Adrenal gland (tissue), 12 donors: ENCODE results near the gene ITPKB. TPM values are rescaled to one million over a fixed set of nuclear protein-coding genes. Genes with fewer than 3 reads are reported as not detected.
A peak's percentile ranks its signal among the peaks of the same experiment; 100 is the strongest.

ENCODE experiments used
- DNase-seq, 7 donors: peaks; one replicate each; pipeline ENCODE4 v3.0.0-alpha.2; 2019 to 2020
- H3K27ac ChIP-seq, 5 donors: fragments of 200-600 bp; sonication (generic) in 4 of 5; 1 replicate in 3 of 5; 2 replicates in 2 of 5; pipeline versions ENCODE4 v1.5.1 to v1.8.0; 2016 to 2020; ENCODE audit warnings: mild to moderate bottlenecking in 1 of 5
- H3K27me3 ChIP-seq: fragments of 200-600 bp; 2 replicates; pipeline ENCODE4 v1.8.0; 2021
- H3K36me3 ChIP-seq, 2 donors: fragments of 200-600 bp; replicated peaks in 1 of 2; 1 replicate in 1 of 2; 2 replicates in 1 of 2; pipeline versions ENCODE4 v1.5.1 to v1.8.0; 2018 to 2022
- H3K4me1 ChIP-seq, 2 donors: fragments of 200-600 bp; replicated peaks in 1 of 2; 1 replicate in 1 of 2; 2 replicates in 1 of 2; pipeline versions ENCODE4 v1.5.1 to v1.8.0; 2018 to 2021
- H3K4me3 ChIP-seq, 4 donors: fragments of 200-600 bp; sonication (generic) in 3 of 4; one replicate each; pipeline ENCODE4 v1.5.1; 2016 to 2018
- H3K9me3 ChIP-seq, 3 donors: fragments of 200-600 bp; sonication (generic) in 1 of 3; replicated peaks in 1 of 3; 1 replicate in 2 of 3; 2 replicates in 1 of 3; pipeline versions ENCODE4 v1.5.1 to v1.8.0; 2016 to 2021
- POLR2A ChIP-seq, 2 donors: fragments of 450-650 bp; IDR thresholded peaks; one replicate each; pipeline ENCODE4 v1.6.1; 2017; ENCODE audit warnings: antibody characterized with exemption in 2 of 2, mild to moderate bottlenecking in 2 of 2, moderate library complexity in 1 of 2
- WGBS, 4 donors: extraction: QIAGEN DNeasy Blood & Tissue Kit in 2 of 4; methylation state at CpG; one replicate each; pipeline versions ENCODE4 v1.1.5 to v1.1.7; 2013 to 2017; 5-methylcytosine and 5-hydroxymethylcytosine counted together
- intact Hi-C, 2 donors: fragments of 100-400 bp; cut with DNase I; formaldehyde crosslinking; loops; one replicate each; pipeline versions ENCODE4 v1.14.1 to v1.15.0; 2022 to 2023
- polyA plus RNA-seq, 3 donors: library from polyadenylated mRNA; stranded (reverse); fragments of 200-250 nt in 2 of 3; fragments of 350-450 nt in 1 of 3; fragmentation: Illumina TruSeq in 1 of 3; extraction: RNeasy Lipid Tissue Mini Kit (QIAGEN cat#74804) in 1 of 3; gene quantifications; one replicate each; pipeline ENCODE4 v1.2.3, GENCODE V29; 2013 to 2014
- total RNA-seq, 9 donors: library from RNA; depleted of rRNA in 4 of 9; stranded (reverse); fragments of >200 nt in 4 of 9; fragments of 120-200 nt in 1 of 9; fragmentation: NEBNext Ultra II Directional in 1 of 9; extraction: Animal tissue kit (Norgen Biotek cat#: 25700) in 1 of 9; gene quantifications; one replicate each; pipeline versions ENCODE4 v1.1.0 to v1.2.4, GENCODE V29; 2013 to 2023
- TF ChIP-seq, protein P1 (sequence below), 6 experiments: fragments of 450-650 bp in 4 of 6; fragments of 200-600 bp in 2 of 6; sonication (generic) in 1 of 6; IDR thresholded peaks; 1 replicate in 5 of 6; 2 replicates in 1 of 6; pipeline versions ENCODE4 v1.5.1 to v1.8.0; 2016 to 2021; ENCODE audit warnings: antibody characterized with exemption in 6 of 6, mild to moderate bottlenecking in 2 of 6, moderate library complexity in 1 of 6
- donor health status: healthy with polysubstance abuse.
- donor health status: Bipolar disorder and iron deficiency.
- donor health status: DM: yes; HTN: yes; CAD: no.
- donor health status: DM: no; HTN: no; CAD: no.
- donor health status: DM: no; HTN: no; CAD: no.
- donor health status: DM: yes; HTN: yes; CAD: no.

Gene ITPKB
- total and polyA plus RNA-seq, 12 donors, result 2.3 to 22.7 (median 13.0) TPM

DNA sequence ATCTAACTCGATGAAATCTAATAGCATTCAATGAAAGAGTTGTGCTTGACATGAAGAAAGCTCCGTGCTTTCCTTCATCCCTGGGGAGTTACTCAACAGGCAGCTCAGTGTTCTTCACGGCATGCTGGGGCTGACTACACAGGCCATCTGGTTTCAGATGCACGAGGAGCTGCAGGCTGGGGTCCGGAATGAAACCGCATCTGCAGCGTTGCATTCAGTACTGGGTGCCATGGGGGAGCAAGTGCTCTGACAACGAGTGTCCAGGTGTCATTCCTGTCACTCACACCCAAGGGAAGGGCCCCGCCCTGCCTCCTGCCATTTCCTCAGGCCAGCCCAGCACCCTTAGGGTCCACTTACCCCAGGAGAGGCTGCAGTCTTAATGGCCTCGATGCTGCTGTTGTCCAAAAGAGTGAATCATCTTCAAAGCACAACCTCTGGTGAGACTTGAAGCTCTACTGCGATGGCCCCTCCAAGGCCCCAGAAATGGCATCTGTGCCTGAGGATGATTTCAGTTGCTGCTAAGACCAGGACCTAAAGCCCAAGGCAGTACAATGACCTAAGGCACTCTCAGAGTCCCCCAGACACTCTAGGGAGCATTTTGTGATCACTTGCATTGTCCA, 129.1 kb downstream of the ITPKB start:
- H3K4me1 ChIP-seq, result no peaks in the 10 kb centered on the region
- H3K27ac ChIP-seq, result no peak overlapping the region
- H3K36me3 ChIP-seq, result no peaks in the 10 kb centered on the region
- H3K27me3 ChIP-seq, result peaks cover 6% of the 10 kb centered on the region
- TF ChIP-seq, protein P1, sequence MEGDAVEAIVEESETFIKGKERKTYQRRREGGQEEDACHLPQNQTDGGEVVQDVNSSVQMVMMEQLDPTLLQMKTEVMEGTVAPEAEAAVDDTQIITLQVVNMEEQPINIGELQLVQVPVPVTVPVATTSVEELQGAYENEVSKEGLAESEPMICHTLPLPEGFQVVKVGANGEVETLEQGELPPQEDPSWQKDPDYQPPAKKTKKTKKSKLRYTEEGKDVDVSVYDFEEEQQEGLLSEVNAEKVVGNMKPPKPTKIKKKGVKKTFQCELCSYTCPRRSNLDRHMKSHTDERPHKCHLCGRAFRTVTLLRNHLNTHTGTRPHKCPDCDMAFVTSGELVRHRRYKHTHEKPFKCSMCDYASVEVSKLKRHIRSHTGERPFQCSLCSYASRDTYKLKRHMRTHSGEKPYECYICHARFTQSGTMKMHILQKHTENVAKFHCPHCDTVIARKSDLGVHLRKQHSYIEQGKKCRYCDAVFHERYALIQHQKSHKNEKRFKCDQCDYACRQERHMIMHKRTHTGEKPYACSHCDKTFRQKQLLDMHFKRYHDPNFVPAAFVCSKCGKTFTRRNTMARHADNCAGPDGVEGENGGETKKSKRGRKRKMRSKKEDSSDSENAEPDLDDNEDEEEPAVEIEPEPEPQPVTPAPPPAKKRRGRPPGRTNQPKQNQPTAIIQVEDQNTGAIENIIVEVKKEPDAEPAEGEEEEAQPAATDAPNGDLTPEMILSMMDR (IDR thresholded peaks at IDR 0.05), result no peak
- H3K4me3 ChIP-seq, result no peak overlapping the region
- WGBS, 4 donors, result 74 to 85% (median 79%) methylated on average over 6 to 11 of the region's 11 CpGs
- intact Hi-C loops, result loop anchor here (5.0 to 10.0 kb wide), 3 partner anchors 63 to 185 kb away; partner anchors contain the start of gene STUM (in 2 of the 2)
- no peak for DNase-seq
- H3K9me3 ChIP-seq, result no peaks in the 10 kb centered on the region

DNA sequence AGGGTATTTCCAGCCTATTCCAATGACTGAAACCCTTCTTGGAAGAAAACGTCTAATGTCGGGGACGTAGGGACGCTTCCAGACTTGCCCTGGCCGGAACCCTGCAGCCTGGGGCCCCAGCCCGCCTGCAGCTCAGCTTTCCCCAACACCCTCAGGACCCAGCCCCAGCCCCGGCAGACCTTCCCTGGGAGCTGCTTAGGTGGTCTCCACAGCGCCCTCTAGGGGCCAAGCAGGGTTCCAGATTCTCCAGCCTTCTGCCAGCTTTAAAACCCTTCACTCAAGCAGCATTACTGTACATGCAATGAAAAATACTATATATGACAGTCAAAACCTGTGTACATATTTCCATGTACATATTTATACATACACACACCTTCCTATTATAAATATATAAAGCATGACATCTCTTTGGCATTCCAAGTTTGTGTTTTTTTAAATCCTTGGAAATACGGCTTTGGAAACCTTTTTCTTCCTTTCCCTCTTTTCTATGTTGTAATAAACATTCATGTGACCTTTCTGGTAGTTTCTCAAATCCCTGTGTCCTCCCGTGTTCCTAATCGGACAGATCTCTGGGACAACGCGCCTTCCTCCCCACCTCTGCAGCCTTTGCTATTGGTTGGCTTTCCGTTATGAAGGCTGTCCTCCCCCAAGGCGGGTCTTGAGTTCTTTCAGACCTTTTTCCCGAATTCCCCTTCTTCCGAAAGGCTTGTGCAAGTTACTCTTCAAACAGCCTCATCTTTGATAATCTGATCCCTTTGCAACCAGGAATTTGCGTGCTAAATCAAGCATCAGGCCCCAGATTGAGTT, 130.2 kb downstream of the ITPKB start:
- Histone ChIP-seq H3K4me1 (no peaks in the 10 kb centered on the region), H3K4me3 (no peak overlapping the region), H3K27ac (no peak overlapping the region), H3K36me3 (no peaks in the 10 kb centered on the region), H3K27me3 (peaks cover 6% of the 10 kb centered on the region), H3K9me3 (no peaks in the 10 kb centered on the region)
- TF ChIP-seq, protein P1 (IDR thresholded peaks at IDR 0.05), result peak; percentile 52 to 85 (median 75)
- no peak for TF ChIP-seq POLR2A (IDR thresholded peaks at IDR 0.05)
- 47 to 58% (median 51%) methylated on average over 17 to 18 of the region's 18 CpGs for WGBS, 4 donors
- intact Hi-C loops, result loop anchor here (5.0 to 10.0 kb wide), 3 partner anchors 62 to 184 kb away; partner anchors contain the start of gene STUM (in 2 of the 2)
- DNase-seq, result peak; percentile 56 to 81 (median 72)

DNA sequence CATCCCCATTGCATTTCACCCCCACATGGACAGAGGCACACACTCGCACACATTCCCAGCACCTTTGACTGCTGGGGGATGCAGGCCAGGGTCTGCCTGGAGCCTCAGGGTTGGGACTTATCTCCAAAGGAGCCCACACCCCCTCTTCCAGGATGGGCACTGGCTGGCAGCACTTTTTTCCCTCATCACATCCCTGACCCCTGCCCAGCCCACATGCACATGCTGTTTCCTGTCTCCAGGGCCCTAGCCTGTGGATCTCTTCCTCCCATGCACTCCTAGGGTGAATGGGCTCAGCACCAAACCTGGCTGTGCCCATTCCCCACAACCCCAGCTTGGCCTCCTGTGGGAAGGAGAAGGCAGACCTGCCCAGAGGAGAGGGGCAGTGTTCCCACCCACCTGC, 131.3 kb downstream of the ITPKB start:
- peaks cover 6% of the 10 kb centered on the region for H3K27me3 ChIP-seq
- H3K27ac ChIP-seq, result no peak overlapping the region
- no peaks in the 10 kb centered on the region for H3K9me3 ChIP-seq
- WGBS, 4 donors, result 92 to 100% (median 96%) methylated on average over 1 of the region's 1 CpG
- no peak for DNase-seq
- no peaks in the 10 kb centered on the region for H3K4me1 ChIP-seq
- no peaks in the 10 kb centered on the region for H3K36me3 ChIP-seq
- no peak for TF ChIP-seq POLR2A (IDR thresholded peaks at IDR 0.05)
- TF ChIP-seq, protein P1 (IDR thresholded peaks at IDR 0.05), result no peak
- H3K4me3 ChIP-seq, result no peak overlapping the region
- intact Hi-C loops, result loop anchor here (5.0 to 10.0 kb wide), 3 partner anchors 61 to 183 kb away; partner anchors contain the start of gene STUM (in 2 of the 2)

DNA sequence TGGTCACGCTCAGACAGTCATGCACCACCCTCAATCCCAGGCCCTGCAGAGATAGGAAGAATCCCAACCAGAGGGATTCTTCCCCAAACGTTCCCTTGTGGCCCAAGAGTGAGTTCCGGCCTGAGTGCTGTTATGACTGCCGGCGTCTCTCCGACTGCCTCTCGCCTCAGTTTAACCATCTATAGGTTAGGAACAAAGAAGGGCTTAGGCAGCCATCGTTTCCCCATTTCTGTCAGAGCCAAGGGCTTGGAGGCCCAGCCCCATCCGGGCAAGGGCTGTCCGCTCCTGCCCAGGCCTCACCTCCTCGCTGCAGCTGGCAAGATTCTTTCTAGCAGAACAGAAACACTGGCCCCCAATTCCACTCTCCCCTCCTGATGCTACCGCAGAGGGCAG, 131.8 kb downstream of the ITPKB start:
- TF ChIP-seq POLR2A (IDR thresholded peaks at IDR 0.05), result no peak
- TF ChIP-seq, protein P1 (IDR thresholded peaks at IDR 0.05), result no peak
- Histone ChIP-seq H3K9me3 (no peaks in the 10 kb centered on the region), H3K4me3 (no peak overlapping the region), H3K4me1 (no peaks in the 10 kb centered on the region), H3K27ac (no peak overlapping the region), H3K36me3 (no peaks in the 10 kb centered on the region), H3K27me3 (peaks cover 6% of the 10 kb centered on the region)
- no peak for DNase-seq
- intact Hi-C loops, result loop anchor here (5.0 to 10.0 kb wide), 3 partner anchors 60 to 182 kb away; partner anchors contain the start of gene STUM (in 2 of the 2)
- WGBS, 4 donors, result 88 to 94% (median 94%) methylated on average over 11 to 12 of the region's 12 CpGs
